K562 (cell line): ENCODE results near the gene COL20A1. TPM values are rescaled to one million over a fixed set of nuclear protein-coding genes. Genes with fewer than 3 reads are reported as not detected.
"Not testable (repeated sequence)": the region's sequence is repeated elsewhere in the genome, so short reads cannot be mapped to it uniquely, and the experiment has no call there.

Experiments used
- ATAC-seq: fragments of 200-7000 bp; cut with Tn5 transposase; 3 replicates; pipeline ENCODE4 v1.9.1; 2020; ENCODE audit warnings: moderate library complexity
- BruUV-seq: library from RNA; stranded (reverse); fragments of 400-500 nt; replicated peaks from 2 replicates; lab custom pipeline; 2021; lab: Mats Ljungman, UMichigan
- CTCF ChIA-PET: fragments of 300-600 bp; formaldehyde crosslinking; extraction: SDS; loops from one replicate; lab custom pipeline; 2021; ENCODE audit warnings: low intra/inter-chr PET ratio; lab: Yijun Ruan, JAX
- POLR2A ChIA-PET: fragments of 300-600, 350-650 bp; sonication (Branson Sonifier 250); formaldehyde crosslinking; extraction: SDS; loops from one replicate; lab custom pipeline; 2021; ENCODE audit warnings: antibody characterized with exemption, inconsistent platforms; lab: Yijun Ruan, JAX
- DNase-seq, 4 experiments: peaks; one replicate each; pipeline versions ENCODE4 v3.0.0 to v3.0.0-alpha.2; 2011 to 2018; ENCODE audit warnings: low spot score in 3 of 4, mixed read lengths in 3 of 4; ENCODE audit errors: extremely low read depth in 1 of 4
- FAIRE-seq: peaks from 2 replicates; lab custom pipeline; 2011; peaks lifted over from hg19 to GRCh38; lab: Jason Lieb, UNC
- H2AFZ ChIP-seq: 2 replicates; pipeline ENCODE4 v1.6.0; 2011; ENCODE audit warnings: low read depth, low read length, control low read depth, inconsistent platforms
- H3K27ac ChIP-seq: fragments of 200-600 bp; 3 replicates; pipeline ENCODE4 v1.8.0; 2011; ENCODE audit warnings: low read depth, mild to moderate bottlenecking, control low read depth, inconsistent platforms, low read length, moderate library complexity, mixed read lengths; ENCODE audit errors: extremely low read depth
- H3K27me3 ChIP-seq, 2 experiments: fragments of 300-600 bp in 1 of 2; 2 replicates in 1 of 2; 3 replicates in 1 of 2; pipeline versions ENCODE4 v1.6.0 to v1.8.0; 2011; ENCODE audit warnings: inconsistent platforms in 2 of 2, low read length in 2 of 2, mild to moderate bottlenecking in 1 of 2, mixed read lengths in 1 of 2, moderate library complexity in 1 of 2; ENCODE audit not compliant: control insufficient read depth in 2 of 2, insufficient read depth in 2 of 2
- H3K36me3 ChIP-seq: fragments of 300-600 bp; 3 replicates; pipeline ENCODE4 v1.8.0; 2011; ENCODE audit warnings: mild to moderate bottlenecking, low read length, inconsistent platforms; ENCODE audit not compliant: control insufficient read depth, insufficient read depth
- H3K4me1 ChIP-seq, 2 experiments: fragments of 200-600 bp in 1 of 2; replicated peaks in 1 of 2; 2 replicates in 1 of 2; 3 replicates in 1 of 2; pipeline versions ENCODE4 v1.5.1 to v1.8.0; 2011; ENCODE audit warnings: inconsistent platforms in 2 of 2, low read length in 2 of 2, mild to moderate bottlenecking in 1 of 2, mixed read lengths in 1 of 2, moderate library complexity in 1 of 2; ENCODE audit not compliant: control insufficient read depth in 2 of 2, insufficient read depth in 2 of 2
- H3K4me2 ChIP-seq: 2 replicates; pipeline ENCODE4 v1.6.1; 2011; ENCODE audit warnings: low read length, control low read depth, inconsistent platforms, mixed read lengths; ENCODE audit not compliant: insufficient read depth
- H3K4me3 ChIP-seq: fragments of 200-600 bp; sonication (generic), shearing (Covaris generic); 2 replicates; pipeline ENCODE4 v1.5.1; 2016; ENCODE audit warnings: control low read depth, inconsistent platforms
- H3K79me2 ChIP-seq: fragments of 200-600 bp; 3 replicates; pipeline ENCODE4 v1.8.0; 2011; ENCODE audit warnings: low read length, inconsistent platforms; ENCODE audit not compliant: control insufficient read depth, insufficient read depth
- H3K9ac ChIP-seq, 2 experiments: 2 replicates each; pipeline versions ENCODE4 v1.6.0 to v1.6.1; 2011; ENCODE audit warnings: low read depth in 2 of 2, low read length in 2 of 2, control low read depth in 1 of 2, inconsistent platforms in 1 of 2, mild to moderate bottlenecking in 1 of 2, mixed read lengths in 1 of 2; ENCODE audit not compliant: insufficient read depth in 1 of 2
- H3K9me1 ChIP-seq: one replicate; pipeline ENCODE4 v1.6.0; 2011; ENCODE audit warnings: inconsistent platforms, mild to moderate bottlenecking, low read length, moderate library complexity; ENCODE audit not compliant: control insufficient read depth, insufficient read depth
- H3K9me3 ChIP-seq: replicated peaks from 2 replicates; pipeline ENCODE4 v1.5.1; 2011; ENCODE audit warnings: low read depth, low read length, inconsistent platforms; ENCODE audit not compliant: control insufficient read depth, insufficient read depth
- H4K20me1 ChIP-seq: replicated peaks from 2 replicates; pipeline ENCODE4 v1.6.1; 2011; ENCODE audit warnings: low read length, inconsistent platforms, mixed read lengths; ENCODE audit not compliant: control insufficient read depth, insufficient read depth
- CREM ChIP-seq: IDR thresholded peaks from 2 replicates; pipeline ENCODE4 v1.6.1; 2014; ENCODE audit warnings: antibody characterized with exemption, low read depth
- RAD21 ChIP-seq, 2 experiments: fragments of 250-450 bp in 1 of 2; fragments of 450-650 bp in 1 of 2; sonication (Bioruptor Pico) in 1 of 2; formaldehyde crosslinking in 1 of 2; IDR thresholded peaks in 1 of 2; conservative IDR thresholded peaks in 1 of 2; 2 replicates each; pipeline versions ENCODE4 v1.4.0 to v1.8.0; 2020 to 2022; ENCODE audit warnings: mild to moderate bottlenecking in 2 of 2, moderate library complexity in 1 of 2
- REST ChIP-seq, 2 experiments: fragments of 450-650 bp; formaldehyde crosslinking in 1 of 2; IDR thresholded peaks; 2 replicates each; pipeline versions ENCODE4 v1.4.0 to v1.6.1; 2014 to 2020; ENCODE audit warnings: mild to moderate bottlenecking in 2 of 2, borderline replicate concordance in 1 of 2, low read depth in 1 of 2
- SMC3 ChIP-seq: conservative IDR thresholded peaks from 2 replicates; pipeline ENCODE4 v1.6.1; 2011; ENCODE audit warnings: low read depth, low read length, improper control_type of control experiment; ENCODE audit not compliant: insufficient read depth
- WGBS: fragments of 100-300 bp; shearing (Covaris generic); methylation state at CpG from one replicate; pipeline ENCODE4 v1.1.6; 2016; ENCODE audit warnings: low coverage, mixed read lengths; ENCODE audit not compliant: insufficient coverage; ENCODE audit errors: missing lambda C conversion rate; 5-methylcytosine and 5-hydroxymethylcytosine counted together
- in situ Hi-C: fragments of 300-500 bp; cut with MboI; formaldehyde crosslinking; loops from 4 replicates; pipeline ENCODE4 v1.15.0; 2018; ENCODE audit warnings: inconsistent platforms, mixed read lengths
- intact Hi-C: fragments of 100-400 bp; cut with micrococcal nuclease; formaldehyde crosslinking; loops from 2 replicates; pipeline ENCODE4 v1.14.2; 2022
- polyA plus RNA-seq, 8 experiments: library from polyadenylated mRNA; depleted of rRNA in 4 of 8; stranded (reverse) in 5 of 8; unstranded in 3 of 8; fragments of >200 nt; fragmentation: Nextera tagmentation in 2 of 8; fragmentation: Illumina TruSeq in 1 of 8; extraction: Ambion mirVana in 2 of 8; extraction: Trizol in 1 of 8; gene quantifications; 2 replicates each; pipeline versions ENCODE4 v1.2.1 to v1.2.3, GENCODE V29; 2011 to 2014; ENCODE audit warnings: inconsistent platforms in 1 of 8, missing spikeins in 1 of 8
- total RNA-seq, 7 experiments: library from RNA; depleted of rRNA in 6 of 7; stranded (reverse); fragments of >200 nt in 6 of 7; fragmentation: Illumina TruSeq in 2 of 7; extraction: Trizol in 2 of 7; gene quantifications; 2 replicates each; pipeline versions ENCODE4 v1.2.1 to v1.2.3, GENCODE V29; 2011 to 2021; ENCODE audit warnings: low replicate concordance in 1 of 7
- TF ChIP-seq, protein P1 (sequence below), 3 experiments: IDR thresholded peaks in 2 of 3; conservative IDR thresholded peaks in 1 of 3; 2 replicates each; pipeline ENCODE4 v1.5.1; 2011 to 2012; ENCODE audit warnings: low read length in 3 of 3, mild to moderate bottlenecking in 3 of 3, control low read depth in 2 of 3, improper control_type of control experiment in 1 of 3, inconsistent platforms in 1 of 3, low read depth in 1 of 3, mixed read lengths in 1 of 3, moderate library complexity in 1 of 3; ENCODE audit not compliant: insufficient read depth in 2 of 3

Gene COL20A1
- total and polyA plus RNA-seq, 9 of the 15 experiments (the other 6 are each of a cell fraction or from before 2014, with no cell fraction given) = not detected

- DNase-seq (peak in 1 of 4 experiments; percentile 41), FAIRE-seq (peak; percentile 19)
- ChIA-PET CTCF (interaction anchor here (0.9 to 1.3 kb wide), 3 partner anchors 21 to 68 kb away, joined by 3 to 6 read pairs (median 3); no protein-coding TSS in a partner anchor), POLR2A (interaction anchor here (0.7 kb wide), 1 partner anchor 266 kb away, joined by 3 read pairs; no protein-coding TSS in a partner anchor)
- in situ Hi-C loops; H3K4me3 ChIP-seq; H2AFZ ChIP-seq; H3K4me2 ChIP-seq; intact Hi-C loops; H3K9me1 ChIP-seq; H3K27ac ChIP-seq; ATAC-seq; H3K79me2 ChIP-seq; H3K9me3 ChIP-seq; BruUV-seq; H3K36me3 ChIP-seq; H3K9ac ChIP-seq; TF ChIP-seq REST (CRISPR knock-in tag; IDR thresholded peaks at IDR 0.05; ENCODE audit: low read depth): not testable (repeated sequence)
- H3K4me1 ChIP-seq = peaks cover 0 to 45% of the 10 kb centered on the region in 2 experiments; a peak in 2 of 5 replicates
- peaks cover 32 to 78% of the 10 kb centered on the region in 2 experiments; a peak in 4 of 5 replicates for H3K27me3 ChIP-seq
- H4K20me1 ChIP-seq = peaks cover 20% of the 10 kb centered on the region
- 1% methylated on average over 12 of the region's 14 CpGs for WGBS
- TF ChIP-seq REST (IDR thresholded peaks at IDR 0.05; ENCODE audit: borderline replicate concordance) (peak; percentile 22; the same call in 1 of the 2 replicates), CREM (peak; percentile 30; the same call in 1 of the 2 replicates), SMC3 (0 out of 2 replicates have a peak, but pooled peaks have one; percentile 12), RAD21 (CRISPR knock-in tag; conservative IDR thresholded peaks at IDR 0.05 in 1 of 2, IDR thresholded peaks at IDR 0.05 in 1 of 2) (peak; percentile 9 to 59; a peak in 2 of 4 replicates)
- TF ChIP-seq, protein P1, sequence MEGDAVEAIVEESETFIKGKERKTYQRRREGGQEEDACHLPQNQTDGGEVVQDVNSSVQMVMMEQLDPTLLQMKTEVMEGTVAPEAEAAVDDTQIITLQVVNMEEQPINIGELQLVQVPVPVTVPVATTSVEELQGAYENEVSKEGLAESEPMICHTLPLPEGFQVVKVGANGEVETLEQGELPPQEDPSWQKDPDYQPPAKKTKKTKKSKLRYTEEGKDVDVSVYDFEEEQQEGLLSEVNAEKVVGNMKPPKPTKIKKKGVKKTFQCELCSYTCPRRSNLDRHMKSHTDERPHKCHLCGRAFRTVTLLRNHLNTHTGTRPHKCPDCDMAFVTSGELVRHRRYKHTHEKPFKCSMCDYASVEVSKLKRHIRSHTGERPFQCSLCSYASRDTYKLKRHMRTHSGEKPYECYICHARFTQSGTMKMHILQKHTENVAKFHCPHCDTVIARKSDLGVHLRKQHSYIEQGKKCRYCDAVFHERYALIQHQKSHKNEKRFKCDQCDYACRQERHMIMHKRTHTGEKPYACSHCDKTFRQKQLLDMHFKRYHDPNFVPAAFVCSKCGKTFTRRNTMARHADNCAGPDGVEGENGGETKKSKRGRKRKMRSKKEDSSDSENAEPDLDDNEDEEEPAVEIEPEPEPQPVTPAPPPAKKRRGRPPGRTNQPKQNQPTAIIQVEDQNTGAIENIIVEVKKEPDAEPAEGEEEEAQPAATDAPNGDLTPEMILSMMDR (IDR thresholded peaks at IDR 0.05 in 2 of 3, conservative IDR thresholded peaks at IDR 0.05 in 1 of 3; ENCODE audit: insufficient read depth in 2 of 3, low read depth in 1 of 3, low read length in 3 of 3) = peak; percentile 43 to 48 (median 46); a peak in 5 of 6 replicates
These were observed 41.6 kb upstream of the COL20A1 start for GRCh38 chr20:63251350-63251749.
